Left ventricle myocardium superior (tissue), 1 donor: Measurements from ENCODE around the gene BORCS6. TPM values are rescaled to one million over a fixed set of nuclear protein-coding genes. Genes with fewer than 3 reads are reported as not detected.
A peak's percentile ranks its signal among the peaks of the same experiment; 100 is the strongest.
"Not testable (repeated sequence)": the region's sequence is repeated elsewhere in the genome, so short reads cannot be mapped to it uniquely, and the experiment has no call there.

Experiments
- ATAC-seq: fragments of 200-7000 bp; cut with Tn5 transposase; one replicate; pipeline ENCODE4 v1.9.1; 2020; ENCODE audit warnings: mild to moderate bottlenecking, moderate library complexity
- DNase-seq: peaks from one replicate; pipeline ENCODE4 v3.0.0-alpha.2; 2020
- intact Hi-C: fragments of 100-400 bp; cut with micrococcal nuclease; formaldehyde crosslinking; loops from one replicate; pipeline ENCODE4 v1.11.0; 2022
- total RNA-seq: library from RNA; stranded (reverse); fragmentation: NEBNext Ultra II Directional; extraction: Animal tissue kit (Norgen Biotek cat#: 25700); gene quantifications from one replicate; pipeline ENCODE4 v1.2.1, GENCODE V29; 2021
- donor health status: DM: no; HTN: yes; CAD: no; lungs with severe emphysema.

Gene BORCS6
- total RNA-seq, 1 donor from 2014 or later, result 9.4 TPM

DNA sequence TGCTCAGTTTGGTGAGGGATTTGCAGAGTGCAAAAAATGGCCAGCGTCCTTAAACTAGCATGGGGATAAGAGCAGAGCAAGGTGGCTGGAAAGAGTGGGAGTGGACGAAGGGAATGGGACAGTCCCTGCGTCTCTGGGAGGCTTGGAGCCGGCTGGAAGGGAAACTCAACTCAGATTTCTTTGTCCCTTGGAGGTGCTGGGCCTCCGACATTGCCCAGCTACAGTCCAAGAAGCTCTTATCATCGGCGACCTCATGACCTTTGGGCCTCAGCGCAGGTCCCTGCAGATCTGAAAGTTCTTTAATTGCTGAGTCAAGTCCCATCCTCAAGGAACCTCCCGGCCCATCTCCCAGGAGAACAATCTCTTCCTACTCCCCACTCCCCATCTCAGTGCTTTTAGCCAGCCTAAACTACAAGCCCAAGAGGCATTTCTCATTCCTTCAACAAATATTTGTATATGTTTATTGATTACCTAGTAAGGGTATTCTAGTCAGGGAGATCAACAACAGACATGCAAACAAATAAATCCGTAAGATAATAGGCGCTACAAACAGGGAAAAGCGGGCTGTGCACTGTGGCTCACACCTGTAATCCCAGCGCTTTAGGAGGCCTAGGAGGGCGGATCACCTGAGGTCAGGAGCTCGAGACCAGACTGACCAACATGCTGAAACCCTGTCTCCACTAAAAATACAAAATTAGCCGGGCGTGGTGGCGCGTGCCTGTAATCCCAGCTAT, 12.8 kb downstream of the BORCS6 start:
- DNase-seq, result no peak
- ATAC-seq, result no peak
- intact Hi-C loops, result no loop called here

DNA sequence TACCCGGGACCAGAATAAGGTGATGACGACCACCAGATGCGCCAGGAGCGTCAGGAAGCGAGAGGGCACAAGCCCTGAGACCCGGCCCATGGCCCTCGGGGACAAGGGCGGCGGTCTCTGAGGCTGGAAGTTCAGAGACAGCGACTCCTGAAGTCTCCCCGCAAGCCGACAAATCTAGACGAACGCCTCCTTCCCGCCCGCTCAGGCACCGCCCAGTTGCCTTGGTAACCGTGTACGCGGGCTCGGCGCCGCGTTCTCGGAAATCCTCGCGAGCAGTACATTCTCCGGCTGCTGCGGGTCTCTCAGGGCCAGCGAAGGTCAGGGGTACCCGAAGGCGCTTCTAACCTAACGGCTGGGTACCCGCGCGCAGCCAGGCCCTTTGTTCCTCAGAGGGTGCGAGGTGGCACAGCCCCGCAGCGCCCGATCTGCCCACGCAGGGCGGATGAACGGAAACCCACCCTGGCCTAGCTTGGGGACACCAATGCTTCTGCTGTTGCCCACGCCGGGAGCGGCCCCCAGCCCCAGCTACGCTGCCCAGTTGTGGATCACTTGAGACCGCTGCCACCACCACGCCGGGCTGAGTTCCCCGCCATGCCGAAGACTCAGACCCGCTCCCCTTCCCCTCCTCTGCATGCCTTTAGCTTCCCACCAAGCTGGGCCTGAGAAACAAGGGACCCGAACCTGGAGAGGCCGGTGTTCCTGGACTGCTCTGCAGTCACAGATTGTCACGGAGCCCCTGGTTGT, 13.6 kb downstream of the BORCS6 start, which contains the start of gene TMEM107:
TSS of gene TMEM107 (minus strand) at position 184 of the 744 bp plus-strand sequence. CDS start at position 90, 94 bp downstream.
- ATAC-seq, result peak; percentile 75
- intact Hi-C loops, result no loop called here
- DNase-seq, result peak; percentile 93

DNA sequence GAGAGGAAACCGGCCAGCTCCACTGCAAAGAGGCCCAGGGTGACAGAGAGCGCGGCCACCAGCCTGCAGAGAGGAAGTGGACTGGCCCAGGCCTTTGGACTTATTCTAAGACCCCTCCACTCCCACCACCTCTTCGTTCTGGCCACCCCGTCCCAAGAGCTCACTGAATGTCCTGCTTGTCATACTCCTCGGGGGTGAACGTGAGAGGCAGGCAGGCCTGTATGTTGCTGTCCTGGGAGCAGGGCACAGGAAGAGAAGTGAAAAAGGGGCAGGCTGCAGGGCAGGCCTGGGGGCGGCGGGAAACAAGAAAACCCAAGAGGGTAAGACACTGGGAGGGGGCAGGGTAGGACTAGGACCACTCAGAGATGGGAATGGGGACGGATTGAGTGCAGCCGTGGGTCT, 14.2 kb downstream of the BORCS6 start:
- DNase-seq (no peak), ATAC-seq (peak; percentile 4)
- intact Hi-C loops, result no loop called here

DNA sequence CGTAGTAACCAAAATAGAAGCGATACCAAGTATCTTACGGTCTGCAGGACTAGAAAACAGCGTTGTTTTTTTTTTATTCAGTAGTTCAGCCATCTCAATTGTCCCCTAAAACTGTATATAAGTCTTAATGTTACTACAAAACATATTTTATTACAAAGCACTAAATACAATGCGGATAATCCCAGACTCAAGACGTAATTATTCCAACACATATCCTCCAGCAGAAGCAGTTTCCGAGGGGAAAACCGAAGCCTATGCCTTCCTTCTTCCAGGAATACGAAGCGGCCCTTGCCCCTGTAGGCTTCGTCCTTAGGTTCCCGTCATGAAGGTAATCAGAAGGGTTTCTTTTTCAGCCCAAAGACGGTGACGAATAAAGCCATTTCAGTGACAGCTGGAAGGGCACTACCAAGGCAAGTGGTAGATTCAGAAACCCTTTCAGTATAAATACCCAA, 16.1 kb downstream of the BORCS6 start:
- ATAC-seq (no peak), DNase-seq (no peak)
- intact Hi-C loops, result no loop called here

DNA sequence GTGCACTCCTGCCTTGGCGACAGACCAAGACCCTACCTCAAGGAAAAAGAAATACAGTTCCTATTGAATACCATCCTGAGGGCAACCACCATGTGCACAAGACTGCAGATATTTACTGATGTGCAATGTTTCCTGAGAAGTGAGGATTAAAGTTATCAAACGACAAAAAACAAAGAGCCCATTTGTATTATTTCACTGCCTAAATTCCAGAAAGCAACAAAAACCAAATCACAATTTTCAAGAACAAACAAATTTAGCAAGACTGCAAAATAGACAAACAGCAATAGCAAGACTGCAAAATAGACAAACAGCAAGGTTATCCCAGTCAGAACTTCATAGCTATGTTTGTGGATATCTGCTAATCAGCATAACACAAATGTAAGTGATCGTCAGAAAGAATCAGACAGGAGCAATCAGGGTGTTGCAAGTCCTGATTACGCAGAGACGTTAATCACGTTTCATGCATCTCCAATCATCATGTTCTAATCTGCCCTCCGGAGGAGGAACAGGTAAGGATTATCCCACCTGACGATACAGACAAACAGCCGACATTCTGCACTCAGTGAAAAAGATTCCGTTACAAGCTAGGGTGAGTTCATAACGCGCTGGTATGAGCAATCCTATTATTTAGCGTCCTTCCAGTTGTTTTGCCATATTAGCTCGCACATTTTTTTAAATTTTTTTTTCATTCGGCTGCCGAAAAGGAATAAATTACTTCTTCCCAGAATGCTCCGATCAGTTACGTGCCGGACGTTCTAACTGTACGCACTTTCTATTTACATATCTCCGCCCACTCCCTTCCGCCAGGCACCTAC, 16.7 kb downstream of the BORCS6 start:
- intact Hi-C loops, result no loop called here
- DNase-seq (peak; percentile 72), ATAC-seq (peak; percentile 88)

DNA sequence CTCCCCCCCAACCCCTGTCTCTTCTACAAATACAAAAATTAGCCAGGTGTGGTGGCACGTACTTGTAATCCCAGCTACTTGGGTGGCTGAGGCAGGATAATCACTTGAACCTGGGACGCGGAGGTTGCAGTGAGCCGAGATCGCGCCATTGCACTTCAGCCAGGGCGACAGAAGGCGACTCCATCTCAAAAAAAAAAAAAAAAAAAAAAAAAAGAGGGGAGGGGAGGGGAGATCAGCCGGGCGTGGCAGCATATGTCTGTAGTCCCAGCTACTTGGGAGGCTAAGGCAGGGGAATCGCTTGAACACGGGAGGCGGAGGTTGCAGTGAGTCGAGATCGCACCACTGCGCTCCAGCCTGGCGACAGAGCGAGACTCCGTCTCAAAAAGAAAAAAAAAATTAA, 19.8 kb downstream of the BORCS6 start:
- ATAC-seq, DNase-seq, intact Hi-C loops: not testable (repeated sequence)

DNA sequence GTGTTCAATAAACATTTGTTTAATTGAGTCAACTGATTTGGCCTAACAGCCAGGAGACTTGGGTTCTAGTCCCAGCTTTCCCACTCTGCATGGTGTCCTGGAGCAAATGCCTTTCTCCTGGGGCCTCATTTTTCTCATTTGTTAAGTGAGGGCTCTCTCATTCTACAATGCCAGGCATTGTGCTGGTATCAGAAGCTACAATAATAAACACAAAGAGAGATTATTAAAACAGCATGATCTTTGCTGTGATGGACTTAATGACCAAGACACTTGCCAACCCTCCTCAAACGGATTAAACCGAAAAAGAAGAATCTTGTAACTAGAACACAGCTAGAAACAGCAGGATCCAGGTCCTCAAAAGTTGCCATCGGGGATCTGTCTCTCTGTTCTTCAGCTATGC, 22.5 kb downstream of the BORCS6 start:
- DNase-seq (no peak), ATAC-seq (no peak)
- intact Hi-C loops, result no loop called here

DNA sequence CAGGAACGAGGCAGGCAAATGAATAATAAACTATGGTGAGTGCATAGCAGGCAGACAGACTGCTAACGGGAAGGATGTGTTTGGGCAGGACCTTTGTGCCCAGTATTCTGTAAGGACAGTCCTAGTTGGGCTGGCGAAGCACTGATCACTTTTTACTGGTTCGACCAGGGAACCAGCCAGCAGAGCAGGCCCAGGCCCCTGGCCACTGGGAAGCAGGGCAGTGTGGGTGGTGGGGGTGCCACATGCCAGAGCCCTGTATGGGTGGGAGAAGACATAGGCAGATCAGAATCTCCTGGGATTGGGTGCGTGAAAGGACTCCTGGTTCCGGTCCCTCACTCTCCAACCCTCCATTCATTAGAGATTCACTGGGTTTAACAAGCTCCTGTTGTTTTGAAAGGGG, 23.2 kb downstream of the BORCS6 start:
- DNase-seq (no peak), ATAC-seq (no peak)
- intact Hi-C loops, result no loop called here

DNA sequence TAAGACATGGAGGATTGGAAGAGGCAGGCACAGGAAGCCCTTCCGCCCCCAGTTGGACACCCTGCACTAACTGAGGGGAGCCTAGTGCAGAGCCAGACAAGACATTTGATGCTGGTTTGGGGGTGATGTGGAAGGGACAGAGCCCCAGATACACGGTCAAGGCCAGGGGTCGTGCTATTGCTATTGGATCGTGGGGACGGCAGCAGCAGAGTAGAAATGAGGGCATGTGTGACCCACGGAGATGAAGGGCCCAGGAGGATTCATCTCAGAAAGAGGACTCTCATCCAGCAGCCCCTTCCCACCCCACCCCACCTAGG, 25.2 kb downstream of the BORCS6 start:
- DNase-seq, result no peak
- intact Hi-C loops, result no loop called here
- no peak for ATAC-seq

DNA sequence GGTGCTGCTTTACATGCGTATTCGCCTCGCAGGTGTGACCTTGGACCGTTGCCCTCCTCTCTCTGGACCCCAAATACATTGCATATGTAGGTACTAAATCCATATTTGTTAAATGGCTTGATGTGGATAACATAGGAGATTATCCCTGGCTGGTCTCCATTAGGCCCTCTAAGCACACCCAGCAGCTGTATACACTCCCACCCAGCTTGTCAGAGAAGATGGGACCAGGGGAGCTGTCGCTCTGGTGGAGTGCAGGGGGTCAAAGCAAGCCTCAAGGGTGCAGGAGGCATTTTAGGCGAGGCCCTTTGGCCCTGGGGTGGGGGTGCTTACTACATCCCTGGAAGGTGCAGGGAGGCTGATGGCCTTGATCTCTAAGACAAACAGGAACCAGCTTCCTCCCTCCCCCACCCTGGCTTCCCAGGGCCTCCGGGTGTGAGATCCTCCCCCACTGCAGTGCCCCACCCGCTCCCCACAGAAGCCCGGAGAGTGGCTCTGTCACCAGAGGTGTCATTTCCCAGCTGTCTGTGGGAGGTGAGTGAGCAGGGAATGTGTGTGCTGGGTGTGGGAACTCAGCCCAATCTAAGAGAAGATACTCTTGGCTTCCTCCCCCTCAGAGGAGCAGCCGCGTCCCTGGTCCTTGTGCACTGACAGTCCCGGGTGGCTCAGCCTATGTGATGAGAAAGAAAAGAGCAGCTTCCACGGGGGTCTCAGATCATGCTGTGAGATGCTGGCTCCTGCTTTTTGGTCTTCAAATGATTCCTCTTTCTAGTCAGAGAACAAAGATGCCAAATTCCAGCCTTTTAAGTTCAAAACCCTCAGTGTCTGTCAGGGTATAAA, 25.8 kb downstream of the BORCS6 start:
- ATAC-seq, result peak; percentile 85
- peak; percentile 87 for DNase-seq
- intact Hi-C loops, result no loop called here

DNA sequence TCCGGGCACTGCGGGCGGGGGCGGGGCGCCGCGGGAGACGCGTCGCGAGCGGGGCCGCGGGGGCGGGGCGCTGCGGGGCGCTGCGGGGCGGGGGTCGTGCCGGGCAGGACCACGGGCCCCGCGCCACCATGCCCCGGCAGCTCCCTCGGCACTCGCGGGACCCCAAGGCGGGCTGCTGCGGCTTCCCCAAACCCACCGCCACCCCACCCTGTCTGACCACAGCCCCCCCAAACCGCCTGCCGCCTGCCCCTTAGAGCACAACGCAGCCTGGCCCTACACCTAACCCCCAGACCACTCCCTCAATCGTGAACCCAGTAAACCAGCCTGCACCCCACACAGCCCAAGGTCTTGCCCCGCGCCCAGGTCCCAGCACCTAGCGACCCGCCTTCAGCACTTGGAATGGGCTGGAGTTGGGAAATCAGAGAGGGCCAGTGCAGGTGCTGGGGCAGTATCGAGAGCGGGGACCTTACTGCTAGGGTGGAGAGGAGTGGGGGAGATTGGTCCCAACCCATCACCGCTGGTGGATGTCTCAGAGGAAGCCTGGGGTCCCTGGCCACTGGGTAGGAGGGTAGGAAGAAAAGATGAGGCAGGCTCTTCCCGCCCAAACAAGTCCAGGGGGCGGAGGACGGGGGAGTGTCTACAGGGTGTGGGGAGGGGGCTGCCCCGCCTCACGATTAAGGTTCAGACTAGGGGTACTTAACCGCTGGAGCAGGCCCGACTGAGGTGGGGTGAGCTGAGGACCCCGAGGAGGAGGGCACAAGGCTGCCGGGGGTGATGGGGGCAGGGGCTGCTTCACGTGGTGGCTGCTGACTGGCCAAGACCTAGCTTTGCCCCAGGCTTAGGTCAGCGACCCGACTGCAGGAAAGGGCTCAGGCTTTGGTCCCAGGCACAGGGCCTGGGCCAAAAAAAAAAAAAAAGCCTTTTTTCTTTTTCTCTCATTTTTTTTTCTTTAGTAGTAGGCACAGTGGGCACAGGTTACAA, 26.7 kb downstream of the BORCS6 start:
- peak; percentile 8 for ATAC-seq
- DNase-seq, result no peak
- intact Hi-C loops, result no loop called here

DNA sequence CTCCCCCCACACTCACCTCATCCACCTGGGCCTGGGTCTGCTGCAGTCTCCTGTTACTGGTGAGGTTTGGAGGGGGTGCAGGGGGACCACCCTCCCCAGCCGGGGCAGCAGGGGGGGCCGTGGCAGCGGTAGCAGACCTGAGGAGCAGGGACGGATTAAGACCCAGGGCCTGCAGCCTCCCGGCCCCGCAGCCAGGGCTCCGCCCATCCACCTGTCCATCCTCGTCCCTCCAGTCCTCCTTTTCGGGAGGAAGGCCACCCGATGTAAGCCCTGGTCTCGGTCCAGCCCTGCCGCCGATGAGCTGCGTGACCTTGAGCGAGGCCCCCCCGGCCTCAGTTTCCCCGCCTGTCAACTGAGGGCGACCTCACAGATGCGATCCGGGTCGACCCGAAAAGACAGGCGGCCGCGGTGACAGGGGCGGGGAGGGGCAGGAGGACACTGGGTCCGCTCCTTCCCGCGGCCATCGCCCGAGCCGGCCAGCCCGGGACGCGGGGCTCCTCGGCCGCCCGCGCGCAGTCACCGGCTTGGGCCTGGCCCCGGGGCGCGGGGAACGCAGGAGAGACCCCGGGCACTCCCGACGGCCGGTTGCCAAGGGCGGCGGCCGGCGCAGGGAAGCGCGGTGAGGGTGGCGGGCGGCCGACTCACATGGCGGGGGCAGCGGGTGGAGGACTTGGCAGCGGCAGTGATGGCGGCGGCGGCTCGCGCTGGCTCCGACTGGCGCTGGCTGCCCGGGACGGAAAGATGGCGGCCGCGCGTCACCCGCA, 27.6 kb downstream of the BORCS6 start, which contains the start of gene VAMP2:
TSS of gene VAMP2 (minus strand) at position 716 of the 764 bp plus-strand sequence. CDS start at position 647, 69 bp downstream.
- intact Hi-C loops, result no loop called here
- DNase-seq, result peak; percentile 93

DNA sequence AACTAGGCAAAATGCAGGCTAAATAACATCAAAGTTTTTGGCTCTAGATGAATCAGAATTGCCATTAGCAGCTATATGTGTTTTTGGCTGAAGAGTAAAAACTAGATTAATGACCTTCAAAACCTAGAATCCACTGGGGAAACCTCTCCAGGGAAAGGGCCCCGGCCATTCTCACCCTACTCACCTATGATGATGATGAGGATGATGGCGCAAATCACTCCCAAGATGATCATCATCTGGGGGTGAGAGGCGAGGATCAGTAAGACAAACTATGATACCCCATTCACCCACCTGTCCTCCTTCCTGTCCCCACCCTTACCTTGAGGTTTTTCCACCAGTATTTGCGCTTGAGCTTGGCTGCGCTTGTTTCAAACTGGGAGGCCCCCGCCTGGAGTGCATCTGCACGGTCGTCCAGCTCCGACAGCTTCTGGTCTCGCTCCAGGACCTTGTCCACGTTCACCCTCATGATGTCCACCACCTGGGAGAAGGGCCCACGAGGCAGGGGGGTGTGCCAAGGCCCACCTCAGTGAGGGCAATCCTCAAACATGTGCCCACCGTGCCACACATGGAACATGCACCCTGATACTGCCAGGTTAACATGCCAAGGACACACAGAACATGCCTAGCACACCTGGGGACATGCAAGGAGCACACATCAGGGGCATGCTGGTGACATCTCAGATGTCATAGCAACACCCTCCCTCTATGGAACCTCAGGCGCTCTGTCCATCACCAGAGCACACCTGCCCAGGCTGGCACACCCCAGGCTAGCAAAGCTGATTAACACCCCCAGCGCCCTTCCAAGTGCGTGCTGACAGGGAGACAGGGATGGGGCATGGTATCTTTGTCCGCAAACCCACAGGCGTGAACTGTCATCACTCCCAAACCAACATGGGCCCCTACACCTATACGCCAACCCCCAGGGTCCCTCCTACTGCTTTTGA, 28.4 kb downstream of the BORCS6 start:
- DNase-seq, result no peak
- intact Hi-C loops, result no loop called here
- no peak for ATAC-seq

More for the DNA sequence above, 27.6 kb downstream of the BORCS6 start, which contains the start of gene VAMP2:
- ATAC-seq, result peak; percentile 59

DNA sequence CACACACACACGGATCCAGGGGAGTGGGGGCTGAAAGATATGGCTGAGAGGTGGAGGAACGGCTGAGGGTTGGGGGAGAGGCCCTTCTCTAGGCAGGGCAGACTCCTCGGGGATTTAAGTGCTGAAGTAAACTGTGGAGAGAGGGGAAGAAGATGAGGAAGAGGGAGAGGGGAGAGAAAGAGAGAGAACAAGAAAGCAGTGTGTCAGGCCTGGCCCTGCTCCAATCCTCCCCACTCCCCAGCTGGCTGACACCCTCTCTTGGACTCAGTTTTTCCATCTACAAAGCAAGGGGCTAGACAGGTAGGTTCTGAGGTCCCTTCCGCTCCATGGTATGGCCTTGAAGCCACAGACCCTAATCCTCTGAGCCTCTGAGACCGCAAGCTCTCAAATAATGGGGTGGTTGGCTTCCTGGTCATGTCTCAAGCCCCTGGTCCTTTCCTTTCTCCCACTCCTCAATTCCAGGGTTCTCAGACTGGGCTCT, 29.2 kb downstream of the BORCS6 start:
- intact Hi-C loops, result no loop called here
- ATAC-seq, result no peak
- DNase-seq, result peak; percentile 27

DNA sequence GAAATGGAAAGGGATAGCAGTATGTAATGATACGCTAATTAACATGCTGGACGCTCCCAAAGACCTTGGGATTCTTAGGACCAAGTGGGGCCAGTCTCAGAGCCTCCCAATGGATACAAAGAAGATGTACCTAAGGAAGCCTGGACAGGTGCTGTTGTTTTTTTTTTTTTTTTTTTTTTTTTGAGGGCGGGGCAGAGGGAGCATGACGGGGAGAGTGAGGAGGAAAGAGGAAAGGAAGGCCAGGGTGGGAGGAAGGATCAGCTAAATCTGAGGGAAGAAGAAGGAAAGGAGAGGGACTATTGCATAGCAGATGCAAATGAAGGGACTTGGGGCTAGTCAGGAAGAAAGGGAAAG, 29.8 kb downstream of the BORCS6 start:
- DNase-seq (no peak), ATAC-seq (no peak)
- intact Hi-C loops, result no loop called here
